KOPT-K1 (cell line): ENCODE results near the gene PNLDC1.
"Not testable (repeated sequence)": the region's sequence is repeated elsewhere in the genome, so short reads cannot be mapped to it uniquely, and the experiment has no call there.

Experiments
- H3K27ac ChIP-seq: fragments of 200-600 bp; sonication (generic); 2 replicates; pipeline ENCODE4 v1.5.1; 2016; ENCODE audit warnings: antibody characterized with exemption, mild to moderate bottlenecking, low read depth, low read length; ENCODE audit not compliant: poor library complexity, severe bottlenecking
- H3K36me3 ChIP-seq: fragments of 200-600 bp; sonication (generic); 2 replicates; pipeline ENCODE4 v1.5.1; 2017; ENCODE audit warnings: antibody characterized with exemption, mild to moderate bottlenecking, low read length, moderate library complexity; ENCODE audit not compliant: insufficient read depth
- H3K9me3 ChIP-seq: fragments of 200-600 bp; sonication (generic); 2 replicates; pipeline ENCODE4 v1.5.1; 2017; ENCODE audit warnings: antibody characterized with exemption, low read length, mild to moderate bottlenecking; ENCODE audit not compliant: insufficient read depth, poor library complexity, severe bottlenecking

PNLDC1 gene

DNA sequence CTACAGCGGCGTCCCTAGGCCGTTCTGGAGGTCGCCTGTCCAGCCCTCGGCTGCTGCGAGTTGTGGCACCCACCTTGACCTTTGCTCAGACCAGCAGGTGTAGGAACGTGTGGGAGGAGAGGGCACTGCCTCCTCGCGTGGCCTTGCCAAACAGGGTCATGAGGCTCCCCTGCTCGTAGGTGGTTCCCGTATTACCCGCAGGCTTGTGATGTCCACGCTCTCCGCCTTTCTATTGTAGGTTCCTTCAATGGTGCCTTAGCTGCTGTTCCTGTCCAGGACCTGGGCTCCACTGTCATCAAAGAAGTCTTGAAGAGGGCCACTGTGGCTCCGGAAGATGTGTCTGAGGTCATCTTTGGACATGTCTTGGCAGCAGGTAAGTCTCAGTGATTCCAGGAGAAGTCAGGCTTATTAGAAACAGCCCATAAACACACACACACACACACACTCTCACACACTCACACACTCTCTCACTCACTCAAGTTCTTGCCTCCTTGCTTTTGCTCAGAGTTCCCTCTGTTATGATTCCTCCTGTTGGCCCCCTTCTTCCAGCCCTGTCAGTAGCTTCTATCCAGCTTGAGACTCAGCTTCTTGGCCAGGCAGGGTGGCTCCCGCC, 37.3 kb upstream of the PNLDC1 start:
- Histone ChIP-seq H3K27ac (peak overlapping the region; percentile 96), H3K36me3 (peaks cover 59% of the 10 kb centered on the region), H3K9me3 (no peaks in the 10 kb centered on the region)

DNA sequence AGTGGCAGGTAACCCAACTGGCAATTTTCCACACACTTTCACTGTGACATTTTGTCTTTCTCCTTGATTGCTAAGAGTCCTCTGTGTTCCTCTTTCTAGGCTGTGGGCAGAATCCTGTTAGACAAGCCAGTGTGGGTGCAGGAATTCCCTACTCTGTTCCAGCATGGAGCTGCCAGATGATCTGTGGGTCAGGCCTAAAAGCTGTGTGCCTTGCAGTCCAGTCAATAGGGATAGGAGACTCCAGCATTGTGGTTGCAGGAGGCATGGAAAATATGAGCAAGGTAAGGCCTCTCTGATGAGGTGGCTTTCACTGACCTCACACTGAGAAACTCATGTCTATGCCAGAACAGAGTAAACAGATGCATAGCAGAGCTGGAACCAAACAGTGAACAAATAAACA, 33.2 kb upstream of the PNLDC1 start:
- H3K9me3 ChIP-seq: peaks cover 7% of the 10 kb centered on the region
- no peak overlapping the region for H3K27ac ChIP-seq
- H3K36me3 ChIP-seq: peaks cover 89% of the 10 kb centered on the region

- Histone ChIP-seq H3K9me3 (peaks cover 7% of the 10 kb centered on the region), H3K36me3 (peaks cover 100% of the 10 kb centered on the region), H3K27ac (no peak overlapping the region)
These were observed 30.6 kb upstream of the PNLDC1 start for GRCh38 chr6:159769470-159769869.

DNA sequence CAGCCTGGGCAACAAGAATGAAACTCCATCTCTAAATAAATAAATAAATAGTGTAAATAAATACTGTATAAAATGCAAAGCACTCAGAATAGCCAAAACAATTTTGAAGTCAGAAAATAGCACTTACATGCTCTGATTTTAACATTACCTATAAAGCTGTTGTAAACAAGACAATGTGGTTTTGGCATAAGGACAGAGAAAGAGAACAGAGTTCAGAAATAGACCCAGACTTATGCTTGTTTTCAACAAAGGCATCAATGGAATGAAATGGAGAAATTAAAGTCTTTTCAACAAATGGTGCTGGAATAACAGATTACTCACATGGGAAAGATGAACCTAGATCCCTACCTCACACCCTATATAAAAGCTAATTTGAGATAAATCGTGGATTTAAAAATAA, 27.9 kb upstream of the PNLDC1 start:
- H3K27ac ChIP-seq: no peak overlapping the region
- H3K9me3 ChIP-seq: peaks cover 7% of the 10 kb centered on the region
- peaks cover 100% of the 10 kb centered on the region for H3K36me3 ChIP-seq

DNA sequence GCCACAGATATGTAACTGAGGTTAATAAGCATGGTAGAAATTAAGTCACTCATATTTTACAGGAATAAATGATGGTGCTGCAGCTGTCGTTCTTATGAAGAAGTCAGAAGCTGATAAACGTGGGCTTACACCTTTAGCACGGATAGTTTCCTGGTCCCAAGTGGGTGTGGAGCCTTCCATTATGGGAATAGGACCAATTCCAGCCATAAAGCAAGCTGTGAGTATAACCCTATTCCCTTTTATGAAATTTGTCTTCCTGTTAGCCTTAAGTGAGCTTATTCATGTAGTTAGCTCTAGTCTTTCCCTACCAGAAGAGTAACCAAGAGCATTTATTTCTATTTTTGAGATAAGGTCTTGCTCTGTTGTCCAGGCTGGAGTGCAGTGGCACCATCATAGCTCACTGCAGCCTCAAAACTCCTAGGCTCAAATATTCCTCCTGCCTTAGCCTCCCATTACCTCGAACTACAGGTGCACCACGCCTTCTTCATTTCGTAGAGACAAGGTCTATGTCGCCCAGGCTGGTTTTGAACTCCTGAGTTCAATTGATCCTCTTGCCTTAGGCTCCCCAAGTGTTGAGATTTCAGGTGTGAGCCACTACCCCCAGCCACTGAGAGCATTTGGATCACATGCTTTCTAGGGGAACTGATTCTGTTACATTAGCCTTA, 22.7 kb upstream of the PNLDC1 start:
- Histone ChIP-seq H3K27ac (no peak overlapping the region), H3K36me3 (peaks cover 100% of the 10 kb centered on the region), H3K9me3 (no peaks in the 10 kb centered on the region)

GRCh38 chr6:159778131-159778530, 21.9 kb upstream of the PNLDC1 start:
- H3K36me3 ChIP-seq: peaks cover 100% of the 10 kb centered on the region
- H3K27ac ChIP-seq: no peak overlapping the region
- no peaks in the 10 kb centered on the region for H3K9me3 ChIP-seq

DNA sequence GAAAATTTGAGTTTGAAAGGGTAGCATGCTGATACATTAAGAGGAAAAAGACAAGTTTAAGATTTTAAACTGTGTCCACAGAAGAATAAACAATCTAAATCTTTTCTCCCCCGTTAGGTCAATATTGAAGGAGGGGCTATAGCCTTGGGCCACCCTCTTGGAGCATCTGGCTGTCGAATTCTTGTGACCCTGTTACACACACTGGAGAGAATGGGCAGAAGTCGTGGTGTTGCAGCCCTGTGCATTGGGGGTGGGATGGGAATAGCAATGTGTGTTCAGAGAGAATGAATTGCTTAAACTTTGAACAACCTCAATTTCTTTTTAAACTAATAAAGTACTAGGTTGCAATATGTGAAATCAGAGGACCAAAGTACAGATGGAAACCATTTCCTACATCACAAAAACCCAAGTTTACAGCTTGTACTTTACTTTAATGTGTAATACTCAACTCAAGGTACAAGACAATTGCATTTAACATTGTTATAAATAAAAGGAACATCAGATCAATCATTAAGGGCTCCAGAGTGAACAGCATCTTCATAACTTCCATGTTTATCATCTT, 21.5 kb upstream of the PNLDC1 start:
- H3K27ac ChIP-seq: no peak overlapping the region
- peaks cover 100% of the 10 kb centered on the region for H3K36me3 ChIP-seq
- no peaks in the 10 kb centered on the region for H3K9me3 ChIP-seq

DNA sequence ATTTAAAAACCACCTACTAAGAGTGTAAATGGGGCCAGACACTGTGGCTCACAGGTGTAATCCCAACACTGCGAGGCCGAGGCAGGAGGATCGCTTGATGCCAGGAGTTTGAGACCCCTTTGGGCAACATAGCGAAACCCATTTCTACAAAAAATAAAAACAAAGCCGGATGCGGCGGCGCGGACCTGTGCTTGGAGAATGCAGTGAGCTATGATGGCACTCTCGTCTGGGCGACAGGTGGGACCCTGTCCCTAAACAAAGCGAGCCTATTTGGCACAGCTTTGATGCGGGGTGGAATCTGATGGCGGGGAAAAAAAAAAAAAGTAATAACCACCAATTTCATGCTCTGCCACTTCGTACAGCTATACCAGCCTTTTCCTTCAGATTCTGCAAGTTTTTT, 11.8 kb upstream of the PNLDC1 start:
- Histone ChIP-seq H3K36me3 (peaks cover 70% of the 10 kb centered on the region), H3K27ac (peak overlapping the region; percentile 92), H3K9me3 (no peaks in the 10 kb centered on the region)

- peak overlapping the region; percentile 92 for H3K27ac ChIP-seq
- H3K36me3 ChIP-seq: peaks cover 70% of the 10 kb centered on the region
These were observed 11.2 kb upstream of the PNLDC1 start for GRCh38 chr6:159788753-159789376.

GRCh38 chr6:159789377-159790148, 10.5 kb upstream of the PNLDC1 start, which contains the start of gene TCP1:
Gene TCP1 (minus strand): TSS chr6:159789602. CDS start chr6:159789468, 134 bp downstream.
- Histone ChIP-seq H3K9me3 (no peaks in the 10 kb centered on the region), H3K36me3 (peaks cover 70% of the 10 kb centered on the region), H3K27ac (peak within 1 kb of the TSS; percentile 92)

More at GRCh38 chr6:159788753-159789376, 11.2 kb upstream of the PNLDC1 start:
- H3K9me3 ChIP-seq: no peaks in the 10 kb centered on the region

DNA sequence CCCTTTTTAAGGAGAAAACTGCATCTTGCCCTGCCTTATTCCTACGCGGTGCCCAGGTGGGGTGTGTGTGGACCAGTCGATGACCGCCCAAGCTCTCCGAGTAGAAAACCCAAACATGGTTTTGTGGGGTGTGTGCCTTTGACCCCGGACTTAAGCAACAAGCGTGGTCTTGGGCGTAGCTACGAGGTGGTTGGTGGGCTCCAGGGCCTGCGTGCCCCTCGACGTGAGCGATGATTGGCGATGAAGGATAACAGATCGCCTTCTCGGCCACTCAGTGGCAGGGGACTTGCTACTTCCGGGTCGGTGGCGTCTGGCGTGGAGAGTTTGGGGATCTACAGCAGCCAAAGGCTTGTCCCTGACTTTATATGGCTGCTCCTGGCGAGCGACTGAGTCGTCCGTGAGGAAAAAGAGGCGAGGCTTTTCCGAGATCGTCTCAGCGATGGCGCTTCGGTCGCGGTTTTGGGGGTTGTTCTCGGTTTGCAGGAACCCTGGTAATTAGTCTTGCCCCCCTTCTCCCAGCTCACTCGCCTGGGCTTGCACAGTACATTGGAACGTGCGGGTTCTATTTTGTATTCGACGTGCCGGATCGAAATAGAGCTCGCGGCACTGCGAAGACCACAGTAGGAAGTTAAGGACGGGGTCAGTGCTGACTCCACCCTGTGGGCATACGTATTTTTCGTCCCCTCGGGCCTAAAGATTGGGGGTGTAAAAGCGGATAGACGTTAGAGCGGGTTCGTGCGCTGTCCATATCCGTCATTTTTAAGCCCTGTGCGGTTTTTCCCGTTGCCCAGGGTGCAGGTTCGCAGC, 9.7 kb upstream of the PNLDC1 start, which contains the start of gene MRPL18:
Gene MRPL18, plus strand, starts transcription at position 319 of the 807 bp plus-strand sequence. Its CDS starts 121 bp downstream, at position 440.
- Histone ChIP-seq H3K36me3 (peaks cover 69% of the 10 kb centered on the region), H3K9me3 (no peaks in the 10 kb centered on the region), H3K27ac (peak within 1 kb of the TSS; percentile 92)

- H3K36me3 ChIP-seq: peaks cover 69% of the 10 kb centered on the region
- peak overlapping the region; percentile 92 for H3K27ac ChIP-seq
- H3K9me3 ChIP-seq: no peaks in the 10 kb centered on the region
These were observed 9.0 kb upstream of the PNLDC1 start for GRCh38 chr6:159790956-159791598.

DNA sequence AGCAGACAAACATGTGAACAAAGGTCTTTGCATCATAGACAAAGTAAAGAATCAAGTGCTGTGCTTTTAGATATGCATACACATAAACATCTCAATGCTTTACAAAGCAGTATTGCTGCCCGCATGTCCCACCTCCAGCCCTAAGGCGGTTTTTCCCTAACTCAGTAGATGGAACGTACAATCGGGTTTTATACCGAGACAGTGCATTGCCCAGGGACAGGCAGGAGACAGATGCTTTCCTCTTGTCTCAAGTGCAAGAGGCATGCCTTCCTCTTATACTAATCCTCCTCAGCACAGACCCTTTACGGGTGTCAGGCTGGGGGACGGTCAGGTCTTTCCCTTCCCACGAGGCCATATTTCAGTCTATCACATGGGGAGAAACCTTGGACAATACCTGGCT, 5.1 kb upstream of the PNLDC1 start:
- not testable (repeated sequence) for H3K27ac ChIP-seq, H3K9me3 ChIP-seq
- H3K36me3 ChIP-seq: peaks cover 84% of the 10 kb centered on the region

GRCh38 chr6:159797554-159797953, 2.5 kb upstream of the PNLDC1 start:
- no peaks in the 10 kb centered on the region for H3K9me3 ChIP-seq
- no peak overlapping the region for H3K27ac ChIP-seq
- H3K36me3 ChIP-seq: peaks cover 82% of the 10 kb centered on the region
